K562 (cell line): ENCODE data around the gene MVB12B. TPM values are rescaled to one million over a fixed set of nuclear protein-coding genes. Genes with fewer than 3 reads are reported as not detected.

Experiments
- ATAC-seq: fragments of 200-7000 bp; cut with Tn5 transposase; 3 replicates; pipeline ENCODE4 v1.9.1; 2020; ENCODE audit warnings: moderate library complexity
- BruUV-seq: library from RNA; stranded (reverse); fragments of 400-500 nt; replicated peaks from 2 replicates; lab custom pipeline; 2021; lab: Mats Ljungman, UMichigan
- CTCF ChIA-PET: fragments of 300-600 bp; formaldehyde crosslinking; extraction: SDS; loops from one replicate; lab custom pipeline; 2021; ENCODE audit warnings: low intra/inter-chr PET ratio; lab: Yijun Ruan, JAX
- POLR2A ChIA-PET: fragments of 300-600, 350-650 bp; sonication (Branson Sonifier 250); formaldehyde crosslinking; extraction: SDS; loops from one replicate; lab custom pipeline; 2021; ENCODE audit warnings: antibody characterized with exemption, inconsistent platforms; lab: Yijun Ruan, JAX
- DNase-seq, 4 experiments: peaks; one replicate each; pipeline versions ENCODE4 v3.0.0 to v3.0.0-alpha.2; 2011 to 2018; ENCODE audit warnings: low spot score in 3 of 4, mixed read lengths in 3 of 4; ENCODE audit errors: extremely low read depth in 1 of 4
- FAIRE-seq: peaks from 2 replicates; lab custom pipeline; 2011; peaks lifted over from hg19 to GRCh38; lab: Jason Lieb, UNC
- H2AFZ ChIP-seq: 2 replicates; pipeline ENCODE4 v1.6.0; 2011; ENCODE audit warnings: low read depth, low read length, control low read depth, inconsistent platforms
- H3K27ac ChIP-seq: fragments of 200-600 bp; 3 replicates; pipeline ENCODE4 v1.8.0; 2011; ENCODE audit warnings: low read depth, mild to moderate bottlenecking, control low read depth, inconsistent platforms, low read length, moderate library complexity, mixed read lengths; ENCODE audit errors: extremely low read depth
- H3K27me3 ChIP-seq, 2 experiments: fragments of 300-600 bp in 1 of 2; 2 replicates in 1 of 2; 3 replicates in 1 of 2; pipeline versions ENCODE4 v1.6.0 to v1.8.0; 2011; ENCODE audit warnings: inconsistent platforms in 2 of 2, low read length in 2 of 2, mild to moderate bottlenecking in 1 of 2, mixed read lengths in 1 of 2, moderate library complexity in 1 of 2; ENCODE audit not compliant: control insufficient read depth in 2 of 2, insufficient read depth in 2 of 2
- H3K36me3 ChIP-seq: fragments of 300-600 bp; 3 replicates; pipeline ENCODE4 v1.8.0; 2011; ENCODE audit warnings: mild to moderate bottlenecking, low read length, inconsistent platforms; ENCODE audit not compliant: control insufficient read depth, insufficient read depth
- H3K4me1 ChIP-seq, 2 experiments: fragments of 200-600 bp in 1 of 2; replicated peaks in 1 of 2; 2 replicates in 1 of 2; 3 replicates in 1 of 2; pipeline versions ENCODE4 v1.5.1 to v1.8.0; 2011; ENCODE audit warnings: inconsistent platforms in 2 of 2, low read length in 2 of 2, mild to moderate bottlenecking in 1 of 2, mixed read lengths in 1 of 2, moderate library complexity in 1 of 2; ENCODE audit not compliant: control insufficient read depth in 2 of 2, insufficient read depth in 2 of 2
- H3K4me2 ChIP-seq: 2 replicates; pipeline ENCODE4 v1.6.1; 2011; ENCODE audit warnings: low read length, control low read depth, inconsistent platforms, mixed read lengths; ENCODE audit not compliant: insufficient read depth
- H3K4me3 ChIP-seq: fragments of 200-600 bp; sonication (generic), shearing (Covaris generic); 2 replicates; pipeline ENCODE4 v1.5.1; 2016; ENCODE audit warnings: control low read depth, inconsistent platforms
- H3K79me2 ChIP-seq: fragments of 200-600 bp; 3 replicates; pipeline ENCODE4 v1.8.0; 2011; ENCODE audit warnings: low read length, inconsistent platforms; ENCODE audit not compliant: control insufficient read depth, insufficient read depth
- H3K9ac ChIP-seq, 2 experiments: 2 replicates each; pipeline versions ENCODE4 v1.6.0 to v1.6.1; 2011; ENCODE audit warnings: low read depth in 2 of 2, low read length in 2 of 2, control low read depth in 1 of 2, inconsistent platforms in 1 of 2, mild to moderate bottlenecking in 1 of 2, mixed read lengths in 1 of 2; ENCODE audit not compliant: insufficient read depth in 1 of 2
- H3K9me1 ChIP-seq: one replicate; pipeline ENCODE4 v1.6.0; 2011; ENCODE audit warnings: inconsistent platforms, mild to moderate bottlenecking, low read length, moderate library complexity; ENCODE audit not compliant: control insufficient read depth, insufficient read depth
- H3K9me3 ChIP-seq: replicated peaks from 2 replicates; pipeline ENCODE4 v1.5.1; 2011; ENCODE audit warnings: low read depth, low read length, inconsistent platforms; ENCODE audit not compliant: control insufficient read depth, insufficient read depth
- H4K20me1 ChIP-seq: replicated peaks from 2 replicates; pipeline ENCODE4 v1.6.1; 2011; ENCODE audit warnings: low read length, inconsistent platforms, mixed read lengths; ENCODE audit not compliant: control insufficient read depth, insufficient read depth
- ADNP ChIP-seq: fragments of 200-800 bp; sonication (Bioruptor generic); IDR thresholded peaks from 2 replicates; pipeline ENCODE4 v1.6.1; 2016; ENCODE audit warnings: missing genetic modification characterization, missing compliant biosample characterization
- ATF7 ChIP-seq: fragments of 450-650 bp; IDR thresholded peaks from 2 replicates; pipeline ENCODE4 v1.7.1; 2014; ENCODE audit warnings: mild to moderate bottlenecking, moderate library complexity
- GTF2A2 ChIP-seq: IDR thresholded peaks from 2 replicates; pipeline ENCODE4 v1.6.1; 2016; ENCODE audit warnings: mild to moderate bottlenecking, missing genetic modification characterization, missing compliant biosample characterization
- HSF4 ChIP-seq: fragments of 250-450 bp; sonication (Bioruptor Pico); IDR thresholded peaks from 2 replicates; pipeline ENCODE4 v2.1.2; 2022; ENCODE audit warnings: mild to moderate bottlenecking, moderate library complexity, borderline replicate concordance
- WGBS: fragments of 100-300 bp; shearing (Covaris generic); methylation state at CpG from one replicate; pipeline ENCODE4 v1.1.6; 2016; ENCODE audit warnings: low coverage, mixed read lengths; ENCODE audit not compliant: insufficient coverage; ENCODE audit errors: missing lambda C conversion rate; 5-methylcytosine and 5-hydroxymethylcytosine counted together
- in situ Hi-C: fragments of 300-500 bp; cut with MboI; formaldehyde crosslinking; loops from 4 replicates; pipeline ENCODE4 v1.15.0; 2018; ENCODE audit warnings: inconsistent platforms, mixed read lengths
- intact Hi-C: fragments of 100-400 bp; cut with micrococcal nuclease; formaldehyde crosslinking; loops from 2 replicates; pipeline ENCODE4 v1.14.2; 2022
- polyA plus RNA-seq, 8 experiments: library from polyadenylated mRNA; depleted of rRNA in 4 of 8; stranded (reverse) in 5 of 8; unstranded in 3 of 8; fragments of >200 nt; fragmentation: Nextera tagmentation in 2 of 8; fragmentation: Illumina TruSeq in 1 of 8; extraction: Ambion mirVana in 2 of 8; extraction: Trizol in 1 of 8; gene quantifications; 2 replicates each; pipeline versions ENCODE4 v1.2.1 to v1.2.3, GENCODE V29; 2011 to 2014; ENCODE audit warnings: inconsistent platforms in 1 of 8, missing spikeins in 1 of 8
- total RNA-seq, 7 experiments: library from RNA; depleted of rRNA in 6 of 7; stranded (reverse); fragments of >200 nt in 6 of 7; fragmentation: Illumina TruSeq in 2 of 7; extraction: Trizol in 2 of 7; gene quantifications; 2 replicates each; pipeline versions ENCODE4 v1.2.1 to v1.2.3, GENCODE V29; 2011 to 2021; ENCODE audit warnings: low replicate concordance in 1 of 7
- TF ChIP-seq, protein P1 (sequence below): fragments of 150-350 bp; IDR thresholded peaks from 2 replicates; pipeline ENCODE4 v1.6.1; 2014; ENCODE audit warnings: low read depth, mild to moderate bottlenecking, low read length, borderline replicate concordance

Gene MVB12B
- total and polyA plus RNA-seq, 9 of the 15 experiments (the other 6 are each of a cell fraction or from before 2014, with no cell fraction given) = not detected

DNA sequence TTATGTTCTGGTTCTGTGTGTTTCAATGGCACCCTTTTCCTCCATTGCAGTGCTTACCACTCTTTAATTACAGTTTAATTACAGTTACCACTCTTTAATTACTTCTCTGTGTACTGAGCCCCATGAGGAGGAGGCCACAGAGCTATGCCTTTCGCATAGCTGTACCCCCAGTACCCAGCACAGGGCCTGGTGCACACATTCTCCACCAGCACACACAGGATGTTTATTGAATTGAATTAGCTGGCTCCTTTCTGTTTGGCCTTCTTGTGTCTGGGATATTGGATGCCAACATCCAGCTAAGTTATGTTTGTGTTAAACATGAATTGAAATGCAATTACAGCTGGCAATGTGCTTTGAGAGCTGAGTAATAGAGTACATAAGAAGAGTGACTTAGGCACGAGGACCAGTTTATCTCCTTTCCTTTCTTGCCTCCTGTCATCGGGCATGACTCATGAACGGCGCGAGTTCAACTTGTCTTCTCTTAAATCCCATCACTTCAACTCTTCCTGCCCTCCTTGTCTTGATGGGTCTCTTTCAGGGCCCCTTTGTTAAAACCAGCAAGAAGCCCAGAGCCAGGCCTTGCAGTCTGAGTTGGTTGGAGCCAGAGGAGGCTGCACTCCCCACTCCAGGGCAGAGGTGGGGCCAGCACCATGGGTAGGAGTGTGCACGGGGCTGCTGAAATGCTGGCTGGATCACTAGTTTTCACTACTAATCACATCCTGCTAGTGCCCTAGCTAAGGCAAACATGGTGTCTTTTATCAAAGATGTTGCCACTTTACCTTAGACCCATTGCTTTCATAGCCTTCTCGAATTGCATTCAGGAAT lies 37.4 kb downstream of the MVB12B start:
- POLR2A ChIA-PET = no interaction called here
- no peaks in the 10 kb centered on the region for H3K79me2 ChIP-seq
- intact Hi-C loops = no loop called here
- H3K4me1 ChIP-seq = no peaks in the 10 kb centered on the region
- no peaks in the 10 kb centered on the region for H3K36me3 ChIP-seq
- in situ Hi-C loops = no loop called here
- FAIRE-seq (no peak), DNase-seq (no peak), ATAC-seq (no peak)
- WGBS = 0% methylated on average over 8 of the region's 8 CpGs
- no peak overlapping the region for H3K4me3 ChIP-seq
- H3K27ac ChIP-seq = no peak overlapping the region
- no peak for TF ChIP-seq HSF4 (CRISPR knock-in tag)
- TF ChIP-seq ADNP = no peak
- TF ChIP-seq ATF7 = no peak
- no peak for TF ChIP-seq GTF2A2 (tag)
- TF ChIP-seq, protein P1, sequence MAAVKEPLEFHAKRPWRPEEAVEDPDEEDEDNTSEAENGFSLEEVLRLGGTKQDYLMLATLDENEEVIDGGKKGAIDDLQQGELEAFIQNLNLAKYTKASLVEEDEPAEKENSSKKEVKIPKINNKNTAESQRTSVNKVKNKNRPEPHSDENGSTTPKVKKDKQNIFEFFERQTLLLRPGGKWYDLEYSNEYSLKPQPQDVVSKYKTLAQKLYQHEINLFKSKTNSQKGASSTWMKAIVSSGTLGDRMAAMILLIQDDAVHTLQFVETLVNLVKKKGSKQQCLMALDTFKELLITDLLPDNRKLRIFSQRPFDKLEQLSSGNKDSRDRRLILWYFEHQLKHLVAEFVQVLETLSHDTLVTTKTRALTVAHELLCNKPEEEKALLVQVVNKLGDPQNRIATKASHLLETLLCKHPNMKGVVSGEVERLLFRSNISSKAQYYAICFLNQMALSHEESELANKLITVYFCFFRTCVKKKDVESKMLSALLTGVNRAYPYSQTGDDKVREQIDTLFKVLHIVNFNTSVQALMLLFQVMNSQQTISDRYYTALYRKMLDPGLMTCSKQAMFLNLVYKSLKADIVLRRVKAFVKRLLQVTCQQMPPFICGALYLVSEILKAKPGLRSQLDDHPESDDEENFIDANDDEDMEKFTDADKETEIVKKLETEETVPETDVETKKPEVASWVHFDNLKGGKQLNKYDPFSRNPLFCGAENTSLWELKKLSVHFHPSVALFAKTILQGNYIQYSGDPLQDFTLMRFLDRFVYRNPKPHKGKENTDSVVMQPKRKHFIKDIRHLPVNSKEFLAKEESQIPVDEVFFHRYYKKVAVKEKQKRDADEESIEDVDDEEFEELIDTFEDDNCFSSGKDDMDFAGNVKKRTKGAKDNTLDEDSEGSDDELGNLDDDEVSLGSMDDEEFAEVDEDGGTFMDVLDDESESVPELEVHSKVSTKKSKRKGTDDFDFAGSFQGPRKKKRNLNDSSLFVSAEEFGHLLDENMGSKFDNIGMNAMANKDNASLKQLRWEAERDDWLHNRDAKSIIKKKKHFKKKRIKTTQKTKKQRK = no peak
- H3K9me1 ChIP-seq = no peaks in the 10 kb centered on the region
- H3K9ac ChIP-seq = no peak overlapping the region
- no peaks in the 10 kb centered on the region for H3K9me3 ChIP-seq
- H3K4me2 ChIP-seq = no peak overlapping the region
- CTCF ChIA-PET = no interaction called here
- no TSS peak for BruUV-seq
- H3K27me3 ChIP-seq = peaks cover 0 to 15% of the 10 kb centered on the region in 2 experiments; a peak in 3 of 5 replicates
- H4K20me1 ChIP-seq = no peaks in the 10 kb centered on the region
- no peak overlapping the region for H2AFZ ChIP-seq
